Mucosa of stomach (tissue), 1 donor: ENCODE results near the gene DBN1.
"Not testable (repeated sequence)": the region's sequence is repeated elsewhere in the genome, so short reads cannot be mapped to it uniquely, and the experiment has no call there.

Experiments used
- H3K27me3 ChIP-seq: one replicate; pipeline ENCODE4 v1.7.0; 2013; ENCODE audit warnings: mild to moderate bottlenecking, low read length; ENCODE audit not compliant: control insufficient read depth, insufficient read depth
- H3K36me3 ChIP-seq: one replicate; pipeline ENCODE4 v1.7.0; 2013; ENCODE audit warnings: low read length; ENCODE audit not compliant: control insufficient read depth, insufficient read depth
- H3K4me1 ChIP-seq: one replicate; pipeline ENCODE4 v1.7.0; 2013; ENCODE audit warnings: mild to moderate bottlenecking, low read length; ENCODE audit not compliant: control insufficient read depth, insufficient read depth
- H3K4me3 ChIP-seq: one replicate; pipeline ENCODE4 v1.7.0; 2013; ENCODE audit warnings: low read length
- H3K9ac ChIP-seq: one replicate; pipeline ENCODE4 v1.7.0; 2013; ENCODE audit warnings: mild to moderate bottlenecking, low read length, moderate library complexity
- H3K9me3 ChIP-seq: one replicate; pipeline ENCODE4 v1.7.0; 2013; ENCODE audit warnings: mild to moderate bottlenecking, low read length, moderate library complexity; ENCODE audit not compliant: control insufficient read depth
- donor health status: Pancreatic carcinoma.

Gene DBN1

GRCh38 chr5:177485753-177486152 is 12.3 kb upstream of the DBN1 start:
- H3K36me3 ChIP-seq, H3K9me3 ChIP-seq, H3K4me3 ChIP-seq, H3K4me1 ChIP-seq, H3K27me3 ChIP-seq, H3K9ac ChIP-seq: not testable (repeated sequence)

DNA sequence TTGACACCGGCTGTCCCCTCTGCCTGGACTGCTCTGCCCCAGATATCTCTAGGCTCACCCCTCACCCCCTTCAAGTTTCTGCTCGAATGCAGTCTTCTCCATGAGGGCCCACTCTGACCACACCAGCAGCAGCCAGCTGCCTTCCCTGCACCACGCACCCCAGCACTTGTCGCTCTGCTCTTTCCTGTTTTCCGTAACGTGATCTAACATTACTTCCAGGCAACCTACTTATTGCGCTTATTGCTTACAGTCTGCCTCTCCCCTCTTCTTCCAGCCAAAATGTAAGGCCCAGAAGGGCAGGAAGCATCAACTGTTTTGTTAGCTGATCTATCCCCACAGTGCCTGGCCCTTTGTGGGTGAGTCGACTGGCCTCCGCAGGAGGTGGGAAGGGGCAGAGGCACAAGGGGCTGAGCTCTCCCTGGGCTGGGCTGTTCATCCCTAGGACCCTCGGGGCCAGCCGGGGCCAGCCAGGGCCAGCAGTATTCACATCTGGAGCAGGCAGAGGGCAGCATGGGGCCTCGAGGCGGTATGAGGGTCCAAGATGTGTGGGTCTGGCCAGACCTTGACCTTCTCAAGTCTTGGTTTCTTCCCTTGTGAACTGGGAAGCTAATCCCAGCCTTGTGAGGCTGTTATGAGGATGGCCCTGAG is 11.6 kb upstream of the DBN1 start:
- Histone ChIP-seq H3K4me1 (peaks cover 9% of the 10 kb centered on the region), H3K36me3 (peaks cover 6% of the 10 kb centered on the region)

GRCh38 chr5:177483994-177484901 is 10.8 kb upstream of the DBN1 start:
- Histone ChIP-seq H3K36me3 (peaks cover 6% of the 10 kb centered on the region), H3K9ac (no peak overlapping the region), H3K4me3 (no peak overlapping the region), H3K9me3 (no peaks in the 10 kb centered on the region), H3K27me3 (no peaks in the 10 kb centered on the region), H3K4me1 (peaks cover 9% of the 10 kb centered on the region)

More for the DNA sequence above, 11.6 kb upstream of the DBN1 start:
- H3K4me3 ChIP-seq: no peak overlapping the region
- H3K9me3 ChIP-seq: no peaks in the 10 kb centered on the region
- H3K9ac ChIP-seq: no peak overlapping the region
- H3K27me3 ChIP-seq: no peaks in the 10 kb centered on the region

DNA sequence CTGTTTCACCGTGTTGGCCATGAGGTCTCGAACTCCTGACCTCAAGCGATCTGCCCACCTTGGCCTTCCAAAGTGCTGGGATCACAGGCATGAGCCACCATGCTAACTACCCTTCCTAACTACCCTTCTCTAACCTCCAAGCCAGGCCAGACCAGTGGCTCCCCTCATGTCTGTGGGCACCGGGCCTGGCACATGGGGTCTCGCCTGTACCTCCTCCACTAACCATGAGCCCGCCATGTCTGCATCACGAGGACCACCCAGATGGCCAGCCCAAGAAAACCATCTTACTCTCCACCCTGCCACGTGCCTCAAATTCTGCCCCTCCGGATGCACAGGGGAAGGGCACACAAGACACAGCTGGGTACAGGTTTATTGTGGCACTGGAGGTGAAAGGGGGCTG is 9.6 kb upstream of the DBN1 start:
- Histone ChIP-seq H3K9me3 (no peaks in the 10 kb centered on the region), H3K4me1 (peaks cover 5% of the 10 kb centered on the region), H3K4me3 (no peak overlapping the region), H3K27me3 (no peaks in the 10 kb centered on the region), H3K9ac (no peak overlapping the region), H3K36me3 (peaks cover 6% of the 10 kb centered on the region)

DNA sequence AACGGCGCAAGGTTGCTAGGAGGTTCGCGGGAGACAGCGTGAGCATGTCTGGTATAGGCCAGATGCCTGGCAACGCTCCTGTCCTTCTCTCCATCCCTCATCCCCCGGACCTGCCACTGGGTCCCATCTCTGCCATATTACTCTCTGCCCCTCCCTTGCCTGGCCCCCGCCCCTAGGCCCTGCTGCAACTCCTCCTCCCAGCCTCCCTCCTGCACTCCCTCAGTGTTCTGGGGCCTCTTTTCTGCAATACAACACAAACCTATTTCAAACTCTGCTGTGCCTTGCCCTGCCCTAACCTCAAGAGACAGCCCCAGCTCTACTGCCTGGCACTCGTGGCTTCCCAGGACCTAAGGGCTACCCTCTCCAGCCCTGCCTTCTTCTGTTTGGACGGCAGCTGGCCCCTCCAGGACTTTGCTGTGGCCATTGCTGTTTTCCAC is 8.9 kb upstream of the DBN1 start:
- H3K9ac ChIP-seq: no peak overlapping the region
- H3K36me3 ChIP-seq: peaks cover 2% of the 10 kb centered on the region
- no peaks in the 10 kb centered on the region for H3K27me3 ChIP-seq
- H3K9me3 ChIP-seq: no peaks in the 10 kb centered on the region
- peaks cover 5% of the 10 kb centered on the region for H3K4me1 ChIP-seq
- H3K4me3 ChIP-seq: no peak overlapping the region

GRCh38 chr5:177479774-177480173 is 6.3 kb upstream of the DBN1 start:
- Histone ChIP-seq H3K4me1 (peaks cover 5% of the 10 kb centered on the region), H3K9ac (no peak overlapping the region), H3K36me3 (no peaks in the 10 kb centered on the region), H3K4me3 (no peak overlapping the region), H3K27me3 (no peaks in the 10 kb centered on the region), H3K9me3 (no peaks in the 10 kb centered on the region)

DNA sequence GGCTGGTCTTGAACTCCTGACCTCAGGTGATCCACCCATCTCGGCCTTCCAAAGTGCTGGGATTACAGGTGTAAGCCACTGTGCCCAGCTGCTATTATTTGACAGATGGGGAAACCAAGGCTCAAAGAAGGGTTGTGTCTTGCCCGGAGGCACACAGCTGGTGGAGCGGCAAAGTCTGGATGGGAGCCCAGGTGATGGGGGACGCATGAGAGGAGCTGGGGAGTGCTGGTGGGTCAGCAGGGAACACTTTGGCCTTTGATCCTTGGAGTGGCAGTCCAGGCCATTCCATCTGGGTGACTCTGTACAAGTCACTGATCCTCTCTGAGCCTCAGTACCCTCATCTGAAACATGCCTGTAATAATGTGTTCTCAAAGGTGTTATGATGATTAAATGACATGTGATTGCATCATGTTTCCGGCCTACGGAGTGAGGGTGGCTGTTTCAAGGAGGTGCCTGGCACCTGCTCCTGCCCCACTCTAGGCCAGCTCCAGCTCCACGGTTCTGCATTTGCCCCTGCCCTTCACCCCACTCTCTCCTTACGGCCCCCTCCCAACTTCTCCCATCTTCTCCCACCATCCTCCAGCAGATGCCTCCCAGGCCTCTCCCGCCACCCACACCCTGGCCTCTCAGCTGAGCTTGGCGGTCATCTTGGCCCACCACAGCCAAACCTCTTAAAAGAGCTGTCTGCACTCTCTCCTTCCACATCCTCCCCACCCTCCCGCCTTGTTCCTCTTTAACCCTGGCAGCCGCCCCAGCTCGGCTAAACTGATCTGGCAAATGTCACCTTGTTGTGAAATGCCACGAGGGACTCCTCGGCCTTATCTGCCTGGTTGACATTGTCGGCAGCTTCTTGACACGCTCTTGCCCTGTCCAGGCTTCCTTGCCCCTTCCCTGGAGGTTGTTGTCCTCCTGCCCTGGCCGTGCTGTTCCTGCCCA is 5.5 kb upstream of the DBN1 start:
- no peaks in the 10 kb centered on the region for H3K36me3 ChIP-seq
- H3K9ac ChIP-seq: no peak overlapping the region
- no peaks in the 10 kb centered on the region for H3K9me3 ChIP-seq
- H3K27me3 ChIP-seq: peaks cover 6% of the 10 kb centered on the region
- H3K4me1 ChIP-seq: peaks cover 5% of the 10 kb centered on the region
- no peak overlapping the region for H3K4me3 ChIP-seq

- H3K9me3 ChIP-seq: no peaks in the 10 kb centered on the region
- peaks cover 5% of the 10 kb centered on the region for H3K4me1 ChIP-seq
- no peak overlapping the region for H3K4me3 ChIP-seq
- H3K36me3 ChIP-seq: no peaks in the 10 kb centered on the region
- H3K9ac ChIP-seq: no peak overlapping the region
- H3K27me3 ChIP-seq: peaks cover 8% of the 10 kb centered on the region
Observed at GRCh38 chr5:177477701-177478477, 4.5 kb upstream of the DBN1 start.

GRCh38 chr5:177476531-177477233 is 3.2 kb upstream of the DBN1 start:
- H3K27me3 ChIP-seq: peaks cover 19% of the 10 kb centered on the region
- H3K36me3 ChIP-seq: no peaks in the 10 kb centered on the region
- peaks cover 13% of the 10 kb centered on the region for H3K4me1 ChIP-seq
- no peaks in the 10 kb centered on the region for H3K9me3 ChIP-seq
- H3K9ac ChIP-seq: no peak overlapping the region
- H3K4me3 ChIP-seq: no peak overlapping the region

DNA sequence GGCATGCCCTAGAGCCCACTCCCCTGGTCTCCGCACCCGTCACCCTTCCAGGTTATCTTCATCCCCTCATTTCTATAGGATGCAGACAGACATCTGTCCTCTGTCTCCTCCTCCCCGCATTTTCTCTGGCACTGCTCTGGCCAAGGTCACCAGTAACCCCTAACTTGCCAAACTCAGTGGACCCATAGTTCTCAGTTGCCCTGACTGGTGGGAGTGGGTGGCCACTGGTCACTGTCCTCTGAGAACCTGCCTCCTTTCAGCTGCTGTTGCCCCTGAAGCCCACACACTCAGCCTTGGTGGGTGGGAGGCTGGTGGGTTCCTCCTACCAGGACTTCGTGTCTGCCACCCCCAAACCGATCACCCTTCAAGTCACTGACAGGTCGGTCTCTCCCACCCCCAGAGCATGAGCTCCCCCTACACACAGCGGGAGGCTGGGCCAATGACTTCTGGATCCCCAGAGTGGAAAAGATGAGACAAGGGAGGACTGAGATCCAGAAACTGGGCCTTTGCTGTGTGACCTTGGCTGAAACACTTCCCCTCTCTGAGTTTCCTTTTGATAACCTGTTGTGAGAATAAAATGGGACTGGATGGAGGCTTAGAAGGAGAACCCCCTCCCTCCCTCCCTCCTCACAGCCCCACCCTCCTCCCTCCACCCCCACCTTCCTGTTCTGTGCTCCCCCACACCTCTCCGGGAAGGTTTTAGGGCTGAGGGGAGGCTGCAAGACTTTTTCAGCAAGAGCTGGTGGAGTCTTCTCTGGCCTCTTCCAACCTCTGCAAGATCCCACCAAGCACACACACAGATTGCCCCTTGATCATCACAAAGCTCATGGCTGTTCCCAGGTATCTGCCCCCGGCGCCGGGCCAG is 2.4 kb upstream of the DBN1 start:
- Histone ChIP-seq H3K4me1 (peaks cover 13% of the 10 kb centered on the region), H3K36me3 (no peaks in the 10 kb centered on the region), H3K9me3 (no peaks in the 10 kb centered on the region), H3K27me3 (peaks cover 24% of the 10 kb centered on the region), H3K9ac (no peak overlapping the region), H3K4me3 (no peak overlapping the region)
